ENCODE data around the gene QSER1.

The QSER1 gene

DNA sequence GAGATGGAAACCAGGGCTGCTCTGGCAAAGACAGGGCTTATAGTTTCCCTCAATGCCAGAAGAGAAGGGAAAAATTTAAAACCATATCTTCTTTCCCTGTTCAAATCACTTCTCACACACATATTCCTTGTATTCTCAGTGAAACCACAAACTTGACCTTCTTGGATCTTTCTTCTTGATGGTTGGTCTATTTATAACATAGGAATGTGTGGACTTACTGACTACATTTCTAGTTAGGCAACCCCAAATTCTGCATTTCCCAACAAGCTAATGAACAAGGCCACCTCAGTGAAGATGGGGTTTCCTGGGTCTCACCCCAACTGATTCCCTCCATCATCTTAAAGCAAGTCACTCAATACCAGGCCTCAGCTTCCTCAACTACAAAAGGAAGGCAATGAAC is 3.8 kb upstream of the QSER1 start:
- in situ Hi-C loops (cut with HindIII; ENCODE audit: low sequenced_read_pairs), result no loop called here

DNA sequence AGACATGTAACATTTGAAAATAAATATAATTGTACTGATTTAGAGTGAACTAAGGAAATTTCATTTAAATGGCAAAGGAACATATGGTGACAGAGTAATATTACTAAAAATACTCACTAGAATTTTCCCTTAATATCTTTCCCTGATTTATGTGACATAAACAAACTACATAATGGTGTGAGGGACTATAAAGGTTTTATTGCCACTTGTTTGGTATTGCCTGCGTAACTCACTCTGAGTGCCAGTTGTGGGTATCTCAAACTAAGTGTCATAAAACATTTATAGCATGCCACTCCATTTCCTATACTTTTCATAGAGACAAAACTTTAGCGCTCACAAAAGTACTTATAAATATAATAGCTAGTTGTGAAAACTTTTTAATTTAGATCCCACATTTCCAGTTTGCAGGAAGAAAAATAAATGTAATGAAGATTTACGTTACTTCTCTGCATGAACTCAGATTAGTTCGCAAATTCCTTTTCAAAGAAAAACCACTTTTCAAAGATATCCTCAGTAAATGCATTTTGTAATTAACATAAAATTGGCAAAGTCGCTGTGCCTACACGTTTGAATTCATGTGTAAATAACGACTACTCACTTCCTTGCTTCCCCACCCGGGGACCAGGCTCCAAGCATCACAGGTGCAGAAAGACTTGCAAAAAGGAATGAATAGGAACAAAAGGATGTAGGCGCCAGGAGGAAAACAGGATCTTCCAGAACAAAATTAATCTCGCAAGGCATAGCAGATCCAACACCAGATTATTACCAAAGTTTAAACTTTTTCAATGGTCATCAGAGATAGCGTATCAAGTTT is 1.6 kb upstream of the QSER1 start:
- in situ Hi-C loops (cut with HindIII; ENCODE audit: low sequenced_read_pairs), result no loop called here

DNA sequence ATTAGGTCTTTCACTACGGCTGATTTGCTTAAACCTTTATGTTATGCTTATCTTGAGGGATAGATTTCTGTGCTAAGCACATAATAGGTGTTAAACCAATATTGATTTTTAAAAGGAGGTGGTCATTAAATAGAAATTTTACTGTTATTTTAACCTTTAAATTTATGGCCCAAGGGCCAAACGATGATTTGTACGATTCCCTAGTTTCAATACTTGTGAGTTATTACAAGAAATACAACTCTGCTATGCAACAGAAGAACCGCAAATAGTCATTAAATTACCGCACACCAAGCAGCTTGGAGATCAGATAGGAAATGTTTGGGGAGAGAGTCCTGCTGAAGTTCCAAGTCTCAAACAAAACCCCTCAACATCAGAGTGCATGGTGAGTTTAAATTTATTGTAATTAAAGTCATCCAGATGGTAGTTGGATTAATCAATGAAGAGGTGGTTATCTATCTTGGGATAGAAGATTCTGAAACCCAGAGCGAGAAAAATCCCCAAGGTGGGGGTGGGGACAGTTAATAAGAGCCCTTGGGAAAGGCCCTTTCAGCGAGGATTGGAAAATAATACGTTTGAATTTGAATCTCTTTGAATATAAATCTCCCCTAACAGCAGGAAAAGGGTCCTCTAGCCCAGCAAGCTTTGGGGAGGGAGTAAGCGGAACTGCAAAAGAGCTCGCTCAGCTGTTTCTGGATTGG is 805 bp upstream of the QSER1 start:
- in situ Hi-C loops (cut with HindIII; ENCODE audit: low sequenced_read_pairs), result no loop called here

DNA sequence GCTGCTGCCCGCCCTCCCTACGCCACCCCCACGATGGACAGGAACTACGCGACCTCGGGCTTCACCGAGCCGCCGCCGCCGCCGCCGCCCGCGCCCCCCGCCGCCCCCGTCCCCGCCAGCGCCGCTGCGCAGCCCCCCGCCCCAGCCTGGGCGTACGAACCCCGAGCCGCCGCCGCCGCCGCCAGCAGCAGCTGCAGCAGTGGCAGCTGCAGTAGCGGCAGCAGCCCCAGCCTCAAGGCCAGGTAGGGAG is 407 bp downstream of the QSER1 start:
- in situ Hi-C loops (cut with HindIII; ENCODE audit: low sequenced_read_pairs), result no loop called here

DNA sequence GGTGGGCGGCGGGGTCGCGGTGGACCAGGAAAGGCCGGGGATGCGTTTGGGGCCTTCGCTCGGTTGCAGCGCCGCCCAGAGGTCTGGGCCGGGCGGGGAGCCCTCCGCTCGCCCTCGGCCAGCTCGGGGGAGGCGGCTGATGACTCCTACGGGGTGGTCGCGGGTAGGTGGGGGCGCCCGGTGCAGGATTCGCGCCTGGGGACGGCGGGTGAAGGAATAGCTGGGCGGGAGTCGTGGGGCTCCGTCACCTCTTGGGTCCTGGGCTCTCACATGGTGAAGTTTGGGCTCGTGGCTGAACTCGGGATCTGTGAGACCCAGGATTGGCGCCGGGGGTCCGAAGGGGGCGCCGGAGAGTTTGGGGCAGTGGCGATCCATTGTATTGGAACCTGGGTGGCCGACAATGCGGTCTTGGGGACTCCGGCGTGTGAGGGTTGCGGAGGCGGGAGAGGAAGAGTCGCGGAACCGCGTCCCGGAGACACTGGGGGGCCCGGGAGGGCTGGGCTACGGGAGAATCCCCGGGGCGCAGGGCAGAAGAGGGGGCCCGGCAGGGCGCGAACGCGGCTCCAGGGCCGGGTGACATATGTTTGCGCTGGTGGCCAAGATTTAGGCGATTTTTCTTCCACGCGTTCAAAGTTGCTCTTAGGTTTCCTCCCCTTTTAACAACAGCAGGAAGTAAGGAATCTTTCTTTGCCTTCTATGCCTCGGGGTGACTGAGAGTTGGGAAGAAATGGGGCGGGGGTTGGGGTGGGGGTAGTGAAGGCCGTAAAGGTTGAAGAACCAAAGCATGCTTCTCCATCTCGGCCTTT is 935 bp downstream of the QSER1 start:
- in situ Hi-C loops (cut with HindIII; ENCODE audit: low sequenced_read_pairs), result no loop called here

DNA sequence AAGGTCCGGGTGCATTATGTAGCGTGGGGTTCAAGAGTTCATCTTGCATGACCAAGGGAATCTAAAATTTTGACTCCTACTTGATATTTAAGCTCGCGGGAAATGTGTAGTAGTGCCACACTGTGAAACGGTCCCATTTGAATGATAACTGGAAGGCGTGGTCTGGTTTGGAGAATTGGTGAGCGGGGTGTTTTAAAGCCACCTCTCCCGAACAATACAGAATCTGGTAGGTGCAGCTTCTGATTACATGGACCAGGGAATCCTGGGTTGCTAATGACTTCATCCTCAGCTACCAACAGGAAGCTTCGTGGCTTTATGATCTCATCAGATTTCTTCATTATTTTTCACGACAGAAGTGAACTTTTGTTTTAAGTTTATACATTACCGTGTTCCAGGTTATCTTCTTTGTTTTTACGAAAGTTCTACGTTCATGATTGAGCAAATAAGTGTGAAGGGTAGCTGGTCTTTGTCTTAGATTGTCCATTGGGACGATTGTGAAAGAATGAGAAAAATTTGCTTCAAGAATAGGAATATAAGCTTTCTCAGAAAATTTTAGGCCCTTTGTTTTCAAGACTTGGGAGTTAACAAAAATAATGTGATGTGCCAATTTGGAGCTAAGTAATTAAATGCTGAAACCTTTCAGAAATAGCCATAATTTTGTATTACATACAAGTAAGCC is 1.7 kb downstream of the QSER1 start:
- in situ Hi-C loops (cut with HindIII; ENCODE audit: low sequenced_read_pairs), result no loop called here

DNA sequence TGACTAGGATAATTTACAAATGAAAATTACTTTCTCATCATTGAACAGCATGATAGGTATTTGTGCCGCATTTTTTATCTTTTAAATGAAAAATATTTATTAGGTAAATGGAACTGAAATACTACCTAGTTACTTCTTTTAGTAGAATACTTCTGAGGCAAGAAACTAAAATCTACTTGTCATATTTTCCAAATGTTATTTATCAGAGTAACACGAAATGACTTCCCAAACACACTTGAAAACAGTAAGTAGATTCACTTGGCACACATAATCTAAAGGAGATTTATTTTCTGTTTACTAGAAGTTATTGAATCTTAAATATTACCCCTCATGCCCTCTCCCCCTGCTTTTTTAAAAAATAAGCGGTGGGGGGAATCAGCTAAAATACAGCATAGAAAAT is 2.3 kb downstream of the QSER1 start:
- in situ Hi-C loops (cut with HindIII; ENCODE audit: low sequenced_read_pairs), result no loop called here

DNA sequence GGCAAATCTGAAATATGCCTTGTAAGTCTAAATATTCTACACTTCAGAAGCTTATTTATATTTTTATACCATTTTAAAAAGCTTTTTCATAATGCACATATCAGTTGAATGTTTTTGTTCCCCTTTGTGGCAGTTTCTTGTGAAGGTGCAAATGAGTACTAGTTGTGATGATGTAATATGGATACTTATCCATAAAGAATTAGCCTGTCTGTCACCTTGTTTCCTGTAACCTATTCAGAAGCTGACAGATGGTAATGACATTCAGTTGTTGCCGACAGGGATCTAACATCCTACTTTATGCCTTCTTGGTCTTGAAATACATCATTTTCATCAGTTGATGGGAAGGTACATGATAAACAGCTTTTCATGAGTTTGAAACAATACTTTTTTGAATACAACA is 2.9 kb downstream of the QSER1 start:
- in situ Hi-C loops (cut with HindIII; ENCODE audit: low sequenced_read_pairs), result no loop called here

DNA sequence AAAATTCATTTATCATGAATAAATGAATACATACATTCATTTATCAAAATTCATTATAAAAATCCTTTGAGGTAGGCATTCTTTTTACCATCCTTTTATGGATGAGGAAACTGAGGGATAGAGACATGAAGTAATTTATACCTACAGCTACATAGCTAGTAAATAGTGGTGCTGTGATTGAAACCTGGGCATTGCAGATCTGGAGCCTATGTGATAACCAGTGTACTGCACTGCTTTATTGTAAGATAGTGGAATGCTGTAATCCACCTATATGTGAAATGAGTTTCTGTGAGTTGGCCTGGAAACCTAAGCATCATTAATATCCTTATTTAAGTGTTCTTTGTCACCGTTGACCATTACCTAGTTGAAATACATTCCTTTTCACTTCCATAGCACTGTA is 4.5 kb downstream of the QSER1 start:
- in situ Hi-C loops (cut with HindIII; ENCODE audit: low sequenced_read_pairs), result no loop called here

DNA sequence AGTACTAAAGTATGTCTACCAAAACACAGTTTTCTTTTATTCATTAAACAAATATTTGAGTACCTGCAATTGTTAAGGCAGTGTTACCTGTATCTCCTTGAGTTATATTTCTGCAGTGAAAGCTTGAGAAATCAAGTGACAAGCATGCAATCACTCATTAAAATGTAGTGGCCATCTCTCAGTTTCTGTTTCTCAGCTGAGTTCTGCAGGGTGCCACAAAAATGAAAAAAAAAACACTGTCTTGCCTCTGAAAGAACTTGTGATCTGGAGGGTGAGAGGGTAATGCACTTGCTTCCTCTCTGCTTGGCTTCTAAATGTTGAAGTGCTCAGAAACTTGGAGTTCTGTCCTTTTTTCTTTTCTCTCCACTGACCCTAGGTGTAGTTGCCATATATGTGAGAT is 6.8 kb downstream of the QSER1 start:
- in situ Hi-C loops (cut with HindIII; ENCODE audit: low sequenced_read_pairs), result no loop called here

DNA sequence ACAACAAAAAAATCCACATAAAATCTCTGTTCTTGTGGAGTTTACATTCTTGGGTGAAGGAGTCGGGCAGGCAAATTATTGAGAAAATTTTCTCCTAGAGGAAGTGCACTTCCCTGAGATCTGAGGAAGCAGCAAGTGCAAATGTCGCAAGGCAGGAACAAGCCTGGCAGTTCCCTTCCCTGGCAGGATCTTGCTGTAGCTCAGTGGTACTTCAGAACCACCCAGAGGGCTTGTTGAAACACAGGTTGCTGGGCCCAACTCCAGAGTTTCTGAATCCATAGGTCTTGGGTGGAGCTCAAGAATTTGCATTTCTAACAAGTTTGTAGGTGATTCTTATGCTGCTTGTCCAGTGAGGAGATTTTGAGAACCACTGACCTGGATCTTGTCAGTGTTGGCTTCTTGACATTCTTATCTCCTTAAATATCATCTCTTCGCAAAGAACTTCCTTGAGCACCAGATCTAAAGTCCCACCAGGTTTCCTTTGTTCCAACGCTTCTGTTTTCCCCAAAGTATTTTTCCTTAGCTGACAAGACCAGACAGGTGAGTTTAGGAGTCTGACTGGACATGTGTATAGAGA is 9.6 kb downstream of the QSER1 start:
- in situ Hi-C loops (cut with HindIII; ENCODE audit: low sequenced_read_pairs), result no loop called here

DNA sequence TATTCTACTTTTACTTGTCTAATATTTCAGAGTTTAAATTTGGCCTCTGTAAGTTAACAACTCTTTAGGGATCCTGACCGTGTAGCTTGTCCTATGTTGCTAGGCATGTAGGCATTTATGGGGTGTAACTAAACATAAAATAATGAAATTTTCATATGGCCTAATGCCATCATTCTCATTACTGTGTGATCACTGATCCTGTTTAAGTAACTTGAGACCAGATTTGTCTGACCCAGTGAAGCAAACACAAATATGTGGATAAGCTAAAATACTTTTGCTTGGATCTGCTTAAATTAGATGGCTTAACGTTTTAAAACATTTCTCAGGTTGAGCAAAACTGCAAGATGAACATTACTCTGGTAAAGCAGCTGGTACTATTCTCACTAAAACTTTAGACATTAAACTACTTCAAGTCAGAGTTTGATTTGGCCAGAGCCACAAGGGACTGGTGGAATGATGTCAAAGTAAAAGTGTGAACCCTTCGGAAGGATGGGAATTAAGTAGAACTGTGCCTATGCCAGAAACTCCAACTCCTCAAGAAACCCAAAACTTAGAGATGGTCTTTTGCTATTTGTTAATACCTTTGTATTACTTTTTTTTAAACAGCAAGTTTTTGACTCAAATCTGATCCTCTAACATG is 12.5 kb downstream of the QSER1 start:
- in situ Hi-C loops (cut with HindIII; ENCODE audit: low sequenced_read_pairs), result no loop called here

DNA sequence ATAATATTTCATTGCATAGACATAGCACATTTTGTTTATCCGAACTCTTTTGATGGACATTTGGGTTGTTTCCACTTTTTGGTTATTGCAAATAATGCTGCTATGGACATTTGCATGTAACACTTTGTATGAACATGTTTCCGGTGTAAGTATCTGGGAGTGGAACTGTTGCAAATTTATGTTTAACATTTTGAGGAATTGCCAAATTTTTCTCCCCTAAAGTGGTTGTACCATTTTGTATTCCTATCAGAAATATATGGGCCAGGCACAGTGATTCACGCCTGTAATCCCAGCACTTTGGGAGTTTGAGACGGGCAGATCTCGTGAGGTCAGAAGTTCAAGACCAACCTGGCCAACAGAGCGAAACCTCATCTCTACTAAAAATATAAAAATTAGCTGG is 16.0 kb downstream of the QSER1 start:
- in situ Hi-C loops (cut with HindIII; ENCODE audit: low sequenced_read_pairs), result no loop called here

DNA sequence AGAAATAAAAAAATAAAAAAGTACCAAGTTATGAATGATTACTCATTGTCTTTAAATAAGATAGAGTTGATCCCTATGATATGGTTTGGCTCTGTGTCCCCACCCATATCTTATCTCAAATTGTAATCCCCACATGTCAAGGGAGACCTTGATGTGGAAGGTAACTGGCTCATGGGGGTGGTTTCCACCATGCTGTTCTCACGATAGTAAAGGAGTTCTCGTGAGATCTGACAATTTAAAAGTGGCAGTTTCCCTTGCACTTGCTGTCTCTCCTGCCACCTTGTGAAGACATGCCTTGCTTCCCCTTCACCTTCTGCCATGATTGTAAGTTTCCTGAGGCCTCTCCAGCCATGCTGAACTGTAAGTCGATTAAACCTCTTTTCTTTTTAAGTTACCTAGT is 18.8 kb downstream of the QSER1 start:
- in situ Hi-C loops (cut with HindIII; ENCODE audit: low sequenced_read_pairs), result no loop called here

DNA sequence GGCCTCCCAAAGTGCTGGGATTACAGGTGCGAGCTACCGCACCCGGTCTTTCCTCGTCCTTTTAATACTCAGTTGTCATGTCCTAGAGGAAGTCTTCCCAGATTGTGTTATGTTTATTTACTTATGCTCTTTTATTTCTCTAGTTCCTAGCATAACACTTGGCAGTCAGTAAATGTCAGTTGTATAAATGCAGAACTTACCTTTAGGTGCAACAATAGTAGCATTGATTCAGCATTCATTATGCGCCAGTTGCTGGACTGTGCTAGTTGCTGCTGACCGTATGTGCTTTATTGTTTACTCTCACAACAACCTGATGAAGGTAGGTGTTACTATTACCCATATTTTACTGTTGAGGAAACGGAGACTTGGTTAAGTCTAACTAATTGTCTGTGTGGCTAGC is 20.8 kb downstream of the QSER1 start:
- in situ Hi-C loops (cut with HindIII; ENCODE audit: low sequenced_read_pairs), result no loop called here

DNA sequence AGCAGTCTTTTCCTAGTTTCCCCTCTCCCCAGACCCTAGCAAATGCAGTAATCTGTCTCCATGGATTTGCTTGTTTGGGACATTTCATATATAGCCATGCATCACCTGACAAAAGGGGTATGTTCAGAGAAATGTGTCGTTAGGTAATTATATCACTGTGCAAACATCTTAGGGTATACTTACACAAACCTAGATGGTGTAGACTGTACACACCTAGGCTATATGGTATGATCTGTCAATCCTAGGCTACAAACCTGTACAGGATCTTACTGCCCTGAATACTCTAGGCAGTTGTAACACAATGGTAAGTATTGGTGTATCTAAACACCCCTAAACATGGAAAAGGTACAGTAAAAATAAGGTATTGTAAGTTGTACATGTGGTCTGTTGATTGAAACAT is 23.8 kb downstream of the QSER1 start:
- in situ Hi-C loops (cut with HindIII; ENCODE audit: low sequenced_read_pairs), result no loop called here

DNA sequence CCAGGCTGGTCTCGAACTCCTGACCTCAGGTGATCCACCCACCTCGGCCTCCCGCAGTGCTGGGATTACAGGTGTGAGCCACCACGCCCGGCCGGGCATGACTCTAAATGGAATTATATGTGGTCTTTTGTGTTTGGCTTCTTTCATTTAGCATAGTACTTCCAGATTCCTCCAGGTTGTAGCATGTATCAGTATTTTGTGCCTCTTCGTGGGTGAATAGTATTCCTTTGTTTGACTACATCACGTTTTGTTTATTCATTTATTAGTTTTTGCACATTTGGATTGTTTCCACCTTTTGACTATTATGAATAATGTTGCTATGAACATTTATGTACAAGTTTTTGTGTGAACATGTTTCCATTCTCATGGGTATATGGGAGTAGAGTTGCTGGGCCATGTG is 24.4 kb downstream of the QSER1 start:
- in situ Hi-C loops (cut with HindIII; ENCODE audit: low sequenced_read_pairs), result no loop called here

DNA sequence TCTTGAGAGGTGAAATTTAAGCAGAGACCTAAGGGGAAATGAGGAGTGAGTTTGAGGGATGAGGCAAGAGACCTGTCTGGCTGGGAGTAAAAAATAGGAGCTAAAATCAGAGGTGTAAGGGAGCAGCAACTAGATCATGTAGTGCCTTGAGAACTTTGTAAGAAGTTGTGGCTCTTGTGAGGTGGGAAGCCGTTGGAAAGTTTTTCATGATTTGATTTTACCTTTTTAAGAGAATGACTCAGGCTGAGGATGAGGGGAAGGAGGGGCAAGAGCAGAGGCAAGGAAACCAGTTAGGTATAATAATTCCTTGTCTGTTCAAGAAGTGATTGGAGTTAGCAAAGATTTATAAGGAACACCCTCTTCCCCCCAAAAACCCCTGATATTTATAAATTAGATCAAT is 25.8 kb downstream of the QSER1 start:
- in situ Hi-C loops (cut with HindIII; ENCODE audit: low sequenced_read_pairs), result no loop called here

DNA sequence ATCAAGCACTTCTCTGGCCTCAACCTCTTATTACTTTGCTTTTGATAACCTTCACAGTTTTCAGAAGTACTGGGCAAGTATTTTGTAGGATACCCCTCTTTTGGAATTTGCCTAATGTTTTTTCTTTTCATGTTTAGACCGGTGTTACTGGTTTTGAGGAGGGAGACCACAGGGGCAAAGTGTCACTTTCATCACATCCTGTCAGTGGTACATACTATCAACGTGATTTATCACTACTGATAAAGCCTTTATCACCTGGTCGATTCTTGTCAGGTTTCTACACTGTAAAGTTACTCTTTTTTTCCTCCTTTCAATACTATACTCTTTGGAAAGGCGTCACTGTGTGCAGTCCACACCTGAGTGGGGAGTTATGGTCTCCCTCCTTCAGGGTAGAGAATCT is 26.7 kb downstream of the QSER1 start:
- in situ Hi-C loops (cut with HindIII; ENCODE audit: low sequenced_read_pairs), result no loop called here

DNA sequence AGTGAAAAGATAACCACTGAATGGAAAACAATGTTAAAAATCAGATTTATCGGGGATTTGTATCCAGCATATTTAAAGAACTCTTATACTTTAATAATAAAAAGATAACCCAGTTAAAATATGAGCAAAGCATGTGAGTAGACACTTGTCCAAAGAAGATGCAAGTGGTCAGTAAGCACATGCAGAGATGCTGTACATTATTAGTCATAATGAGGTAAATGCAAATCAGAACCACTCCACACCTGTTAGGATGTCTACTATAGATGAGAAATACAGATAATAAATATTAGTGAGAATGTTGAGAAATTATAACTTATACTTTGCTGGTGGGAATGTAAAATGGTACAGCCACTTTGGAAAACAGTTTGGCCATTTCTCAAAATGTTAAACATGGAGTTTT is 28.0 kb downstream of the QSER1 start:
- in situ Hi-C loops (cut with HindIII; ENCODE audit: low sequenced_read_pairs), result no loop called here

DNA sequence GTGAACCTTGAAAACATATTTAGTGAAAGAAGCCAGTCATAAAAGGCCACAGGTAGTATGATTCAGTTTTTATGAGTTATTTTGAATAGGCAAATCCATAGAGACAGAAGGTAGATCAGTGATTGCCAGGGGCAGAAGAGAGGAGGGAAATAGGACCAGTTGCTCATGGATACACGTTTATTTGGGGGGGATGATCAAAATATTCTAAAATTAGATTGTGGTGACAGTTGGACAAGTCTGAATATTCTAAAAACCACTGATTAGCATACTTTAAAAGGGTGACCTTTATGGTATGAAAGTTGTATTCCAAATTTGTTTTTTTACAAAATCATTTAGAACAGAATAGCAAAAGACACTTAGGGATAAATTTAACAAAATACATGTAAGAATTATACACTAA is 28.6 kb downstream of the QSER1 start:
- in situ Hi-C loops (cut with HindIII; ENCODE audit: low sequenced_read_pairs), result no loop called here

Measured in DLD1 (cell line).